ENCODE results near the gene ATF7.

- no peak for TF ChIP-seq POLR2AphosphoS5 (IDR thresholded peaks at IDR 0.05; ENCODE audit: low read depth)
- TF ChIP-seq GABPA (IDR thresholded peaks at IDR 0.05; ENCODE audit: low read depth), result no peak
- TF ChIP-seq CTCF (IDR thresholded peaks at IDR 0.05; ENCODE audit: insufficient read depth, low read length), result no peak
These were observed 62.6 kb downstream of the ATF7 start for GRCh38 chr12:53563452-53564028.

All from HL-60 (cell line).